Loucy (cell line): ENCODE results near the gene USP17L11.
"Not testable (repeated sequence)": the region's sequence is repeated elsewhere in the genome, so short reads cannot be mapped to it uniquely, and the experiment has no call there.

Experiments used
- CTCF ChIP-seq: fragments of 200-600 bp; sonication (generic); conservative IDR thresholded peaks from 2 replicates; pipeline ENCODE4 v1.5.1; 2014; ENCODE audit warnings: mild to moderate bottlenecking, antibody characterized with exemption, low read length
- EZH2phosphoT487 ChIP-seq: fragments of 200-600 bp; IDR thresholded peaks from 2 replicates; pipeline ENCODE4 v1.6.1; 2018; ENCODE audit warnings: antibody characterized with exemption, mild to moderate bottlenecking, moderate library complexity, borderline replicate concordance

DNA sequence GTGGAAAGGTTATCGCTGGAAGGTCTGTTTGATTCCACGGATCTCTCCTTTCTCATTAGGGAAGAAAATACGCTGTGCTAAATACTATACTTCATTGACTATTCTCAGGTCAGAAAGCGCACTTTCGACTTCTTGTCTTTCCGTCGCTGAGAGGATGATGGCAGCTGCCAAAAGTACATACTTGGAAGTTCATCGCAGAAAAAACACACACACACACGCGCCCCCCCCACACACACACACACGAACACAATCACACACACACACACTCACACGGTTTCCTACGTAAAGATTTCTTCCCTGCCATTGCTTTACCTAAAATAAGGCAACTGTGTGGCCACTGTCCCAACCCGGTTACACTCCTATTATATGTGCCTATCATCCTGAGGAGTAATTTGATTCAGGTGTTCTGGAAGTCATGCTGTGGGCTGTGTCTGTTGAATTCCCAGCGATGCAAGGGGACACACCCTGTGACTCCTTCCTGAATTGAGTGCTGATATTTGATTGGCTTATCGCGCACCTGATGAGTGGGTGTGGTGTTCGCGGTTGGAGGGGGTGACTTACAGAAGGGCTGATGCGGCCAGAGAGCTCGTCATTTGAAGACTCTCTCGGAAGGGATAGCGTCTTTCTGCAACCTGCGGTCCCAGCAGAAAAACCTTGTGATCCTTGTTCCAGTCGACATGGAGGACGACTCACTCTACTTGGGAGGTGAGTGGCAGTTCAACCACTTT is 32.9 kb downstream of the USP17L11 start, which contains the start of gene USP17L18:
- TF ChIP-seq CTCF, EZH2phosphoT487: not testable (repeated sequence)
